Hippocampal formation (tissue), 2 donors: ENCODE data around the gene GIPC3.

Experiments used
- DNase-seq, 2 donors: peaks; one replicate each; lab custom pipeline; 2025; lab: John Stamatoyannopoulos, UW

The GIPC3 gene

DNA sequence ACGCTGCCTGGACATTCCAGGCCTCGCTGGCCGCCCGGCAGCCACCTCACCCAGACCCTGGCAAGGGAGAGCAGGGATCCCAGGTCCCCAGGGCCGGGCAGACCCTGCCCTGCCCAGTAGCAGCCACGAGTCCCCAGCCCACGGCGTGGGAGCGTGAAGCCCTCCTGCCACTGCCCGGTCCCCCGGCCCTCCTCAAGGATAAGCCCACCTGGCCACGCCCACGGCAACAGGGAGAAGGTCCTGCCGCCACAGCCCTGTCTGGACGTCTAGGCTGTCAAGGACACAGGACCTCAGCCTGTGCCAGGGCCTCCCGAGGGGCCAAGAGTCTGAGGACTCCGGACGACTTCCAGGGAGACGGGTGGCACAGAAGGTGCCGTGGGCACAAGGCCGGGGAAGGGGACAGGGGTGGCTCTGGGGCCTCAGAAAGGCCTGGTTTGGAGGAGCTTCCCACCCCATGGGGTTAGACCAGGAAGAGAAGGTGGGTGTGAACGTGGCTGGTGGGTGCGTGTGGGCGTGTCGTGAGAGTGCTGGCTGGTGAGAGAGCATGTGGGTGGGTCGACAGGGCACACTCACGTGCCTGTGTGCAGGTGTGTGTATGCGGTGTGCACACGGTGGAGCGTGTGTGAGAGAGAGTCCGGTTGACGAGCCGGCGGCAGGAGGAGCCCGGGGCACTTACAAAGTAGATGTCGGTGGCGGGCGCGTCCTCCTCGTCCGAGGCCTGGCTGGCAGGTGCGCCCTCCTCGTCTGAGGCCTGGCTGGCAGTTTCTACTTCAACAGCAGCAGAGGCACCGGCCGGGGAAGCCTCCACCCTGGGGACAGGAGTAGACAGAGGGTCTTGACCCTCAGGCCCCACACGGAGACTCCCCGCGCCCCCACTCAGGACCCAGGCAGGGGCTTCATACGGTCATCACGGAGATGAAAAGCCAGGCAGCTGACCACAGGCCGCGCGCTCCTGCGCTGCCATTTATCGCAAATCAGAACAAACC is 53.2 kb downstream of the GIPC3 start:
- DNase-seq = no peak

DNA sequence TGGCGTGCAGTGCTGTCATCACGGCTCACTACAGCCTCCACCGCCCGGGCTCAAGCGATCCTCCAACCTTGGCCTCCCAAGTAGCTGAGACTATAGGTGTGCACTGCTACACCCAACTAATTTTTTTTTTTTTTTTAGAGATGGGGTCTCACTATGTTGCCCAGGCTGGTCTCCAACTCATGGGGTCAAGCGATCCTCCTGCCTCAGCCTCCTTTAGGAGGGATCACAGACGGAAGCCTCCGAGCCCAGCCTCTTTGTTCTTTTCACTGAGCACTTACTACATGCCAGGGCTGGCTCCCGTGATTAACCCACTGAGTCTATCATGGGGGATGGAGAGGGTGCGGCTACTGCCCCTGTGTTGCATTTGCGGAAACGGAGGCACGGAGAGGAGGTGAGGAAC is 54.2 kb downstream of the GIPC3 start:
- DNase-seq = no peak

DNA sequence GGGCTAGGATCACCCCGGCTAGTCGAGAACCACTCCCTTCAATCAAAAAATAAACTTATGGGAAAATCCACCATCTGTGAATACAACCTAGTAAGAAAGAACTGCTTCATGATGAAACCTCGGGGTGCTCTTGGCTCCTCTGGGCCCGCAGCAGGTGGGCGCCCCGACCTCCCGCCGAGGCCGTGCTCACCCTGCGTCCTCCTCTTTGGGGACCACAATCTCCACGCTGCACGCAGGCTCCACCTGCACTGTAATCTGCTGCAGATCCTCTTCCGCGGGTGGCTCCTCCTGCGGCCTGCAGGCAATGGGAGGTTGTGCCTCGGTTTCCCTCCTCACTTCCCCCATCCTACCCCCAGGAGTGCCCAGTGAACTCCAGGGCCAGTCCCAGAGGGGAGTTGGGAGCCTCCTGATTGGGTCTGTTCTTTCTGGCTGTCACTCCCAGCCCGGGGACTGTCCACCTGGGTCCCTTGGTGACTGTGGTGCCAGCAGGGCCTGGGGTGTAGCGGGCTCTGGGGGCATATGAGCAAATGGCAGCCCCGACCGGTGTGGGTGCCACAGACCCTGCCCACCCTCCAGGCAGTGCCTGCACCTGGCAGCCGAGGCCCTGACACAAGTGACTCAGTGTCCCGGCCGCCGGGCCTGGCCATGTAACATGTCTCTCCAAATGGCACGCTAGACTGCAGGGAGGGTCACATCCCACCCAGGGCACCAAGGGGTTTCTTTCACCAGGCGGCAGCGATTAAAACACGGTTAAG is 56.4 kb downstream of the GIPC3 start:
- DNase-seq = no peak

DNA sequence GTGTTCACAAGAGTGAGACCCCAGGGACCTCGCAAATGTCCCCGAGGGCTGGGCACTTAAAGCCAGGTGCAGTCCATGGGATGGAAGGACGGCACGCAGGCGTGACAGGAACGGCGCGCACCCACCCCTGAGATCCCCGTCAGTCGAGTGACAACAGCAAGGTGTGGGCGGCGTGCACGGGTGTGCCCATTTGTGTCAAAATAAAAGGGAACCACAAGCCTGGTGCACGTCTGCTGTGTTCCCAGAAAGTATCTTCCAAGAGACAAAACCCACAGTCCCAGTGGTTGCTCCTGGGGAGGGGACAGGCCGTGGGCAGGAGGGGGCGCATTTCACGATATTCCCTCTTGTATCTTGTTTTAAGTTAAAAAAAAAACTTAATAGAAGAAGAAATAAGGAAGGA is 57.0 kb downstream of the GIPC3 start:
- no peak for DNase-seq
